Upper lobe of left lung (tissue), 6 donors: ENCODE data around the gene STK31. TPM values are rescaled to one million over a fixed set of nuclear protein-coding genes. Genes with fewer than 3 reads are reported as not detected.
"Not testable (repeated sequence)": the region's sequence is repeated elsewhere in the genome, so short reads cannot be mapped to it uniquely, and the experiment has no call there.

Experiments used
- ATAC-seq, 2 donors: fragments of 200-7000 bp; cut with Tn5 transposase; one replicate each; pipeline ENCODE4 v1.9.1; 2022; ENCODE audit warnings: mild to moderate bottlenecking in 2 of 2, moderate library complexity in 2 of 2; ENCODE audit not compliant: low FRiP score in 2 of 2
- DNase-seq, 2 donors: peaks; one replicate each; pipeline ENCODE4 v3.0.0-alpha.2; 2019 to 2020
- H3K27ac ChIP-seq, 4 donors: fragments of 200-600 bp; sonication (generic); one replicate each; pipeline ENCODE4 v1.5.1; 2016 to 2019
- H3K27me3 ChIP-seq, 4 donors: fragments of 200-600 bp; sonication (generic); one replicate each; pipeline ENCODE4 v1.5.1; 2017 to 2019
- H3K36me3 ChIP-seq, 4 donors: fragments of 200-600 bp; sonication (generic); one replicate each; pipeline ENCODE4 v1.5.1; 2016 to 2019
- H3K4me1 ChIP-seq, 4 donors: fragments of 200-600 bp; sonication (generic); one replicate each; pipeline ENCODE4 v1.5.1; 2018 to 2019
- H3K4me3 ChIP-seq, 4 donors: fragments of 200-600 bp; sonication (generic); one replicate each; pipeline ENCODE4 v1.5.1; 2017 to 2019; ENCODE audit warnings: mild to moderate bottlenecking in 2 of 4, moderate library complexity in 1 of 4
- H3K9me3 ChIP-seq, 4 donors: fragments of 200-600 bp; sonication (generic); one replicate each; pipeline ENCODE4 v1.5.1; 2018 to 2019
- EP300 ChIP-seq, 4 donors: sonication (generic); formaldehyde crosslinking; IDR thresholded peaks; one replicate each; pipeline ENCODE4 v1.5.1; 2017; ENCODE audit warnings: antibody characterized with exemption in 4 of 4, control low read depth in 2 of 4
- POLR2A ChIP-seq, 4 donors: fragments of 450-650 bp; IDR thresholded peaks; one replicate each; pipeline ENCODE4 v1.5.1; 2016 to 2017; ENCODE audit warnings: antibody characterized with exemption in 4 of 4, mild to moderate bottlenecking in 2 of 4
- POLR2AphosphoS5 ChIP-seq, 2 donors: sonication (generic); formaldehyde crosslinking; IDR thresholded peaks; one replicate each; pipeline ENCODE4 v1.5.1; 2017; ENCODE audit warnings: antibody characterized with exemption in 2 of 2
- WGBS, 2 donors: methylation state at CpG; one replicate each; pipeline ENCODE4 v1.1.5; 2017 to 2018; 5-methylcytosine and 5-hydroxymethylcytosine counted together
- total RNA-seq, 6 donors: library from RNA; depleted of rRNA in 4 of 6; stranded (reverse); fragments of >200 nt in 4 of 6; gene quantifications; one replicate each; pipeline versions ENCODE4 v1.1.0 to v1.2.1, GENCODE V29; 2016 to 2021
- TF ChIP-seq, protein P1 (sequence below), 6 experiments: fragments of 450-650 bp in 4 of 6; fragments of 200-600 bp in 2 of 6; sonication (generic) in 2 of 6; IDR thresholded peaks; one replicate each; pipeline ENCODE4 v1.5.1; 2016 to 2019; ENCODE audit warnings: antibody characterized with exemption in 6 of 6
- donor health status: DM: no; HTN: no; CAD: no; lungs with moderate emphysema.
- donor health status: DM: no; HTN: yes; CAD: no; lungs with severe emphysema.

STK31 gene
- total RNA-seq, 6 donors from 2014 or later: 0.44 to 4.2 (median 1.0) TPM

DNA sequence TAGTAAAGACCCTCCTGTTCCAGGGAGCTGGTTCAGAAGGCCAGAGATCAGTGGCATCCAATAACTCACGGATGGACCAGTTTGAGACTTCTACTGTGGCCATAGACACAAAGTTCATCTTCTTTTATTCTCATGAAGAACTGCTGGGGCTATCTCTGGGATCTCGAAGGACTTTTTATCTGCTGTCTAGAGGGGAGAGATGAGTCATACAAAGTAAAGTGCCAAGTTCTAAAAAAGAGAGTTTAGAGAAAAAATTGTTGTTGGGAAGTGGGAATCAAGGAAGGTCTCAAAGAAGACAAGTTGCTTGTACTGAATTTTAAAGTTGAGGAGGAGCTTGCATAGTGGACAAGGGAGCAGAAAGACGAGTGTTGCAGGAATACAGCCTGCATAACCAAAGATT, 38.0 kb upstream of the STK31 start:
- H3K27ac ChIP-seq: no peak overlapping the region
- no peaks in the 10 kb centered on the region for H3K9me3 ChIP-seq
- no peaks in the 10 kb centered on the region for H3K27me3 ChIP-seq
- TF ChIP-seq EP300 (IDR thresholded peaks at IDR 0.05) (no peak), POLR2AphosphoS5 (IDR thresholded peaks at IDR 0.05) (no peak), POLR2A (IDR thresholded peaks at IDR 0.05) (no peak)
- TF ChIP-seq, protein P1, sequence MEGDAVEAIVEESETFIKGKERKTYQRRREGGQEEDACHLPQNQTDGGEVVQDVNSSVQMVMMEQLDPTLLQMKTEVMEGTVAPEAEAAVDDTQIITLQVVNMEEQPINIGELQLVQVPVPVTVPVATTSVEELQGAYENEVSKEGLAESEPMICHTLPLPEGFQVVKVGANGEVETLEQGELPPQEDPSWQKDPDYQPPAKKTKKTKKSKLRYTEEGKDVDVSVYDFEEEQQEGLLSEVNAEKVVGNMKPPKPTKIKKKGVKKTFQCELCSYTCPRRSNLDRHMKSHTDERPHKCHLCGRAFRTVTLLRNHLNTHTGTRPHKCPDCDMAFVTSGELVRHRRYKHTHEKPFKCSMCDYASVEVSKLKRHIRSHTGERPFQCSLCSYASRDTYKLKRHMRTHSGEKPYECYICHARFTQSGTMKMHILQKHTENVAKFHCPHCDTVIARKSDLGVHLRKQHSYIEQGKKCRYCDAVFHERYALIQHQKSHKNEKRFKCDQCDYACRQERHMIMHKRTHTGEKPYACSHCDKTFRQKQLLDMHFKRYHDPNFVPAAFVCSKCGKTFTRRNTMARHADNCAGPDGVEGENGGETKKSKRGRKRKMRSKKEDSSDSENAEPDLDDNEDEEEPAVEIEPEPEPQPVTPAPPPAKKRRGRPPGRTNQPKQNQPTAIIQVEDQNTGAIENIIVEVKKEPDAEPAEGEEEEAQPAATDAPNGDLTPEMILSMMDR (IDR thresholded peaks at IDR 0.05): no peak
- no peaks in the 10 kb centered on the region for H3K4me1 ChIP-seq
- 80 to 82% methylated on average over 3 of the region's 3 CpGs for WGBS, 2 donors
- ATAC-seq (no peak), DNase-seq (no peak)
- H3K36me3 ChIP-seq: no peaks in the 10 kb centered on the region
- no peak overlapping the region for H3K4me3 ChIP-seq

DNA sequence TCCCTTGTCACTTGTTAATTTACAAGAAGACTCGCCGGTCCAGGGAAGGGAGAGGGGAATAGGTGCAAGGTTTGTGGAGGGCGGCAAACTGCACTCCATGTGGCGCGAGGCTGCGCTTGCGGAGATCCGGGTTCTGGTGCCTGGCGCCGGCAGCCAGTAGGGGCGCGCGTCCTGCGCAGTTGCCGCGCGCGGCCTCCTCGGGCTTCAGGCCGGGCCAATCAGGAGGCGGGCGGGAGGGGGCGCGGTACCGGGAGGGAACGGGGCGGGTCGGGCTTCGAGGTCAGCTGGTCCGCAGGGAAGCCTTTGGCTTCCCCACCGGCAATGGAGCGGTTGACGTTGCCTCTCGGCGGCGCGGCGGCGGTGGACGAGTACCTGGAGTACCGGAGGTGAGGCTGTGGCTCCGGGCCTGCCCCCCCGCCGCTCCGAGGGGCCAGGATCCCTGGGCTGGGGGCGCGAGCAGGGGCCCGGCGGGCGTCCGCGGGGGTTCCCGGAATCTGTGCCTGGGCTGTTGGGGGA, 30.1 kb upstream of the STK31 start, which contains the start of gene FAM221A:
Gene FAM221A (plus strand): TSS at position 302 of the 516 bp plus-strand sequence. CDS start 20 bp downstream, at position 322.
- Histone ChIP-seq H3K27ac (peak within 1 kb of the TSS; percentile 81 to 91 (median 84)), H3K27me3 (peaks cover 0 to 1% (median 0%) of the 10 kb centered on the region in 4 donors), H3K36me3 (no peaks in the 10 kb centered on the region), H3K9me3 (no peaks in the 10 kb centered on the region), H3K4me1 (peaks cover 6 to 17% (median 8%) of the 10 kb centered on the region in 4 donors), H3K4me3 (peak within 1 kb of the TSS; percentile 62 to 84 (median 80))
- 0 to 2% methylated on average over 26 to 42 of the region's 53 CpGs for WGBS, 2 donors
- ATAC-seq: peak; percentile 98 to 100
- TF ChIP-seq EP300 (IDR thresholded peaks at IDR 0.05) (peak in 1 of 4 donors; percentile 11), POLR2AphosphoS5 (IDR thresholded peaks at IDR 0.05) (peak; percentile 7 to 60), POLR2A (IDR thresholded peaks at IDR 0.05) (peak in 2 of 4 donors; percentile 47 to 50)
- TF ChIP-seq, protein P1 (IDR thresholded peaks at IDR 0.05): peak; percentile 69 to 87 (median 80)
- DNase-seq: peak; percentile 91 to 97

GRCh38 chr7:23680414-23681405, 29.3 kb upstream of the STK31 start:
- Histone ChIP-seq H3K9me3 (no peaks in the 10 kb centered on the region), H3K4me1 (peaks cover 6 to 17% (median 8%) of the 10 kb centered on the region in 4 donors), H3K4me3 (peak overlapping the region; percentile 62 to 84 (median 80)), H3K27me3 (peaks cover 0 to 1% (median 0%) of the 10 kb centered on the region in 4 donors), H3K27ac (peak overlapping the region; percentile 81 to 91 (median 84)), H3K36me3 (no peaks in the 10 kb centered on the region)
- 7 to 10% methylated on average over 13 to 41 of the region's 42 CpGs for WGBS, 2 donors
- TF ChIP-seq EP300 (IDR thresholded peaks at IDR 0.05) (no peak), POLR2A (IDR thresholded peaks at IDR 0.05) (peak in 2 of 4 donors; percentile 34 to 35), POLR2AphosphoS5 (IDR thresholded peaks at IDR 0.05) (peak; percentile 16 to 45)
- TF ChIP-seq, protein P1 (IDR thresholded peaks at IDR 0.05): no peak
- DNase-seq: peak; percentile 81 to 82
- ATAC-seq: peak; percentile 87 to 88

DNA sequence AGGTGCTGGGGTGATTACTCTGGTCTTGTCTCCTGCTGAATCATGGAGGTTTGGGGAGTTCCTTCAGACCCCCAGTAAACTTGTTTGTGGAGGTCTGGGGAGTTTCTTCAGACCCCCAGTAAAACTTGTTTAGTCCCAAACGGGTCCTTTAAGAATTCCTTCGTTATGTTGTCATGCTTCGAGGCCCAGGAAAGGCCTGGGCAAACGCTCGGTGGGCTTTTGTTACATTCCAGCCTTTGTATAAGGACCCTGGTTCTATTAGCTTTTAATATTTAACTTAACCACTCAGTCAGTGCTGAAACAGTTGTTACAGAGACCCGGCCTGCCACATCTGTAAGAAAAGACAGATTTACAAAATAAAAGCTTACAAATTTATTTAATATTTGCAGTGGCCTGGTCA, 26.0 kb upstream of the STK31 start:
- not testable (repeated sequence) for H3K27ac ChIP-seq, DNase-seq, H3K4me3 ChIP-seq, H3K9me3 ChIP-seq, ATAC-seq, H3K27me3 ChIP-seq, H3K36me3 ChIP-seq
- peaks cover 6 to 17% (median 8%) of the 10 kb centered on the region in 4 donors for H3K4me1 ChIP-seq
- 70 to 73% methylated on average over 6 of the region's 6 CpGs for WGBS, 2 donors

GRCh38 chr7:23685731-23686130, 24.3 kb upstream of the STK31 start:
- no peak for DNase-seq
- peaks cover 6 to 9% (median 8%) of the 10 kb centered on the region in 4 donors for H3K4me1 ChIP-seq
- no peak overlapping the region for H3K27ac ChIP-seq
- H3K4me3 ChIP-seq: no peak overlapping the region
- H3K9me3 ChIP-seq: no peaks in the 10 kb centered on the region
- ATAC-seq: no peak
- 53 to 65% methylated on average over 3 of the region's 3 CpGs for WGBS, 2 donors
- TF ChIP-seq POLR2AphosphoS5 (IDR thresholded peaks at IDR 0.05) (no peak), POLR2A (IDR thresholded peaks at IDR 0.05) (no peak), EP300 (IDR thresholded peaks at IDR 0.05) (no peak)
- TF ChIP-seq, protein P1 (IDR thresholded peaks at IDR 0.05): no peak
- H3K36me3 ChIP-seq: peaks cover 0 to 18% (median 4%) of the 10 kb centered on the region in 4 donors
- peaks cover 0 to under 1% (median 0%) of the 10 kb centered on the region in 4 donors for H3K27me3 ChIP-seq
